HG03025 (cell line): ENCODE results near the gene SERINC2.
"Not testable (repeated sequence)": the region's sequence is repeated elsewhere in the genome, so short reads cannot be mapped to it uniquely, and the experiment has no call there.

Experiments
- ATAC-seq: cut with Tn5 transposase; IDR thresholded peaks from one replicate; pipeline ENCODE4 v1.9.1; 2021; ENCODE audit warnings: mild to moderate bottlenecking, moderate library complexity; ENCODE audit not compliant: unreplicated experiment, low FRiP score

SERINC2 gene

GRCh38 chr1:31453384-31454079, 40.5 kb downstream of the SERINC2 start:
- ATAC-seq, result no peak

DNA sequence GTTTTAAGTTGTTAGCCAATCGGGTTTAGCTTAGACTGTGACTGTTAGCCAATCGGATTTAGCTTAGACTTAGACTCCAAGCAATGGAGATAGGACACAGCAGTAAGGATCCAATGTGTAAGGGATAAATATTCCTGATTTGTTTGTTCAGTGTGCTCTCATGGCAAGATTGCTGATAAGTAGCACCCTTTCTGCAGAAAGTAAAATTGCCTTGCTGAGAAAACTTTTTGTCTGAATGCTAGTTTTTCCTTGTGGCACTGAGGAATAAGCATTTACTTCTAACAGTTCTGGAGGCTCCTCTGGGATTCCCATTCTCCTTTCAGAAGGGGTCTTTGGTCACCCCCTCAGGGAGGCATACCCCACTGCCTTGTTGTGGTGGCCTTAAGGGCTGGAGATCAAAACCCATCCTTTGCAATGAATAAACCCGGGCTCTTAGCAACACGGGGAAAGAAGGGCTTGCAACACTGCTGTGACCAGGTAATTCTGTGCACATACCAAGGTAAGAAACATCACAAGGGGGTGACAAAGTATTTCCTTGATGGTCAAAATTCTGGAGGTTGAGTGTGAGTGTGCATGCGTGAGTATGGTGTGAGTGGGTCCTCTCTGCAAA, 45.4 kb downstream of the SERINC2 start:
- no peak for ATAC-seq

DNA sequence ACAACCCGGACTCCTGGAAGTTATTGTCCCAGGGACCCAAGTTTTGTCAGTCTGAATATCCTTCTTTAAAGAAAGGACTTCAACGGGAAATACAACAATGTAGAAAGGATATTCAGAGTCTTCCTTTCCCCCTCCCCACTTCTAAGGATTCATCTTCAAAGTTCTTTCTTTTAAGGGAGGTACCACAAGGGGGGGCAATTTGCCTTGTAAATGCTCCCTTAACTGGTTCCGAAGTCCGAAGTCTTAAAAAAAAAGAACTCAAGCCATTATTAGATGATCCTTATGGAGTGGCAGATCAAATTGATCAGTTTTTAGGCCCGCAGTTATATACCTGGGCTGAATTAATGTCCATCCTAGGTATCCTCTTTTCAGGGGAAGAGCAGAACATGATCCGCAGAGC, 47.0 kb downstream of the SERINC2 start:
- no peak for ATAC-seq

- no peak for ATAC-seq
These were observed 54.1 kb downstream of the SERINC2 start for GRCh38 chr1:31467005-31467674.

DNA sequence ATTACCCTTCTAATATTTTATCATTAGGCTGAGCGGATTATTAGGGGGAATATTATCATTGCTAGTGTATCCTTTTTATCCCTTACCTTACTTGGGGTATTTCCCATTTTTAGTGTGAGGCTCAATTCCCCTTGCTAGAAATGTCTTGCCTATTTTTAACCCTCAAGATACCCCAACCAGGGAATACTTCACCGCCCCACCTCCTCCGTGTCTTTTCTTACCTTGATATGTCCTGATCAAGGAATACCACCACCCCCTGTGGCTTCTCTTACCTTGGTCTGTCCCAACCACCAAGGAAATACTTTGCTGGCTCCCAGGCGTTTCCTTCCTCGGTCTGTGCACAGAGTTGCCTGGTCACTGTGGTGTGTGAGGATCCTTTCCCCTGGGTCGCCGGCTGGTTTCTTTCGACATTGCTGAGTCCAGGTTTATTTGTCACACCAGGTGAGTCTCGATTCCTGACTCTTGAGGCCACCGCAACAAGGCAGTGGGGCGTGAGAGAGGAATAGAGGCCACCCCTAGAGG, 57.8 kb downstream of the SERINC2 start:
- no peak for ATAC-seq

DNA sequence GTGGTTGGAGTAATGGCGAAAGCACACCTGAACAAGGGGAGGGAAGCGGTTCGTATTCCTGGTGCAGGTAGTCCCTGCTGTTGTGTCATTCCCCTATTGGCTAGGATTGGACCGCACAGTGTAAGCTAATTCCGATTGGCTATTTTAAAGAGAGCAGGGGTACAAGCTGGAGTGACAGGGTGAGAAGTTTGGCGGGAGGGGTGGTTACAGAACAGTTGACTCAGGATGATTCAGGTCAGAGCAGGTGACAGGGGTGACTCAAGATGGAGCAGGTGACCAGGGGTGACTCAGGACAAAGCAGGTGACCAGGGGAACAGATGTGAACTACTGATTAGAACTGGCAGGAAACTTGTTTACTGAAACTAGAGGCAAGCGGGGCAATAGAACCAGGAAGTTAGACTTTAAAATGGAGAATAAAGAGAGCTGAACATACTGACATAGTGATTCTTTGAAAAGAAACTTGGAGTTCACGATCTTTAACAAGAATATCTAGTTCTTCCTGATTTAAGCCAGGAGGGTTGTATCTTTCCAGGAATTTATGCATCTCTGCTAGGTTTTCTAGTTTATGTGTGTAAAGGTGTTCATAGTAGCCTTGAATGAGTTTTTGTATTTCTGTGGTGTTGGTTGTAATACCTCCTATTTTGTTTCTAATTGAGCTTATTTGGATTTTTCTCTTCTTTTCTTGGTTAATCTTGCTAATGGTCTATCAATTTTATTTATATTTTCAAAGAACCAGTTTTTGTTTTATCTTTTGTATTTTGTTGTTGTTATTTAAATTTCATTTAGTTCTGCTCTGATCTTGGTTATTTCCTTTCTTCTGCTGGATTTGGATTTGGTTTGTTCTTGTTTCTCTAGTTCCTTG, 58.7 kb downstream of the SERINC2 start:
- not testable (repeated sequence) for ATAC-seq

- ATAC-seq, result not testable (repeated sequence)
These were observed 59.3 kb downstream of the SERINC2 start for GRCh38 chr1:31472314-31472651.

DNA sequence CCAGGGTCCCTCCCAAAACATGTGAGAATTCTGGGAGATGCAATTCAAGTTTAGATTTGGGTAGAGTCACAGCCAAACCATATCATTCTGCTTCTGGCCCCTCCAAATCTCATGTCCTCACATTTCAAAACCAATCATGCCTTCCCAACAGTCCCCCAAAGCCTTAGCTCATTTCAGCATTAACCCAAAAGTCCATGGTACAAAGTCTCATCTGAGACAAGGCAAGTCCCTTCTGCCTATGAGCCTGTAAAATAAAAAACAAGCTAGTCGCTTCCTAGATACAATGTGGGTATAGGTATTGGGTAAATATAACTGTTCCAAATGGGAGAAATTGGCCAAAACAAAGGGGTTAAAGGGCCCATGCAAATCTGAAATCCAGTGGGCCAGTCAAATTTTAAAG, 59.7 kb downstream of the SERINC2 start:
- not testable (repeated sequence) for ATAC-seq

GRCh38 chr1:31473508-31473907, 60.5 kb downstream of the SERINC2 start:
- not testable (repeated sequence) for ATAC-seq

- not testable (repeated sequence) for ATAC-seq
These were observed 61.6 kb downstream of the SERINC2 start for GRCh38 chr1:31474567-31474966.

GRCh38 chr1:31476891-31477846, 64.2 kb downstream of the SERINC2 start:
- no peak for ATAC-seq

GRCh38 chr1:31478167-31478566, 65.2 kb downstream of the SERINC2 start:
- no peak for ATAC-seq

GRCh38 chr1:31479811-31480210, 66.8 kb downstream of the SERINC2 start:
- ATAC-seq, result no peak

DNA sequence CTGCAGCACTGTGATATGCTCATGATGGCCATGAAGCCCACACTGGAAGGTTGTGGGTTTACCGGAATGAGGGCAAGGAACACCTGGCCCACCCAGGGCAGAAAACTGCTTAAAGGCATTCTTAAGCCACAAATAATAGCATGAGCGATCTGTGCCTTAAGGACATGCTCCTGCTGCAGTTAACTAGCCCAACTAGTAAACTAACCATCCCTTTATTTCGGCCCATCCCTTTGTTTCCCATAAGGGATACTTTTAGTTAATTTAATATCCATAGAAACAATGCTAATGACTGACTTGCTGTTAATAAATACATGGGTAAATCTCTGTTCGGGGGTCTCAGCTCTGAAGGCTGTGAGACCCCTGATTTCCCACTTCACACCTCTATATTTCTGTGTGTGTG, 67.4 kb downstream of the SERINC2 start:
- ATAC-seq, result not testable (repeated sequence)

DNA sequence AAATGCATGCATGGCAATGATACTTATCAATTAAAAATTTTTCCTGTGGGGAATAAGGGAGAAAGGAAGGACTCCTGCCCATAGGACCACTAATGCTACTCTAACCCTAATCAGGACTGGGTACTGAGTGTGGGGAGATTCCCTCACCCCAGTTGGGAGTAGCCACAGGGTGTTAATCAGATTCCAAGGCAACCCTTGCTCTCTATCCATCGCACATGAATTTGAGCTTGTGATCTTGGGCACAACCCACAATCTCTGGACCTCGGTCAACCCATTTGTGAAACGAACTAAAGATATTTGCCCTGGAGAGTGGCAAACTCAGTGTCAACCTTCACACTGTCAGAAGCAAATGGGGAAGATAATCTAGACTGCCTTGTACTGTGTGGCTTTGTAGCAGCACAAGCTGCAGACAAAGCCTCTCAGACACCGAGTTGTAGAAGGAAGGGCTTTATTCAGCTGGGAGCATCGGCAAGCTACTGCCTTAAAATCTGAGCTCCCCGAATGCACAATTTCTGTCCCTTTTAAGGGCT, 69.5 kb downstream of the SERINC2 start:
- ATAC-seq, result no peak

- ATAC-seq, result no peak
These were observed 70.3 kb downstream of the SERINC2 start for GRCh38 chr1:31483012-31483946.
